A549 (cell line): ENCODE results near the gene SLC17A9. TPM values are rescaled to one million over a fixed set of nuclear protein-coding genes. Genes with fewer than 3 reads are reported as not detected.

Experiments used
- ATAC-seq, 2 experiments: fragments of 200-7000 bp in 1 of 2; fragments of >200 bp in 1 of 2; cut with Nextera tagmentation in 1 of 2; cut with Tn5 transposase in 1 of 2; 3 replicates each; pipeline versions ENCODE4 v1.8.0 to v1.9.1; 2018 to 2020; ENCODE audit warnings: mild to moderate bottlenecking in 1 of 2, moderate library complexity in 1 of 2
- CTCF ChIA-PET: fragments of 300-600 bp; sonication (Branson Sonifier 250); formaldehyde crosslinking; extraction: SDS; loops from one replicate; lab custom pipeline; 2021; ENCODE audit warnings: antibody characterized with exemption, inconsistent platforms; lab: Yijun Ruan, JAX
- POLR2A ChIA-PET: fragments of 350-600 bp; formaldehyde crosslinking; extraction: SDS; loops from one replicate; lab custom pipeline; 2021; ENCODE audit warnings: antibody characterized with exemption, inconsistent platforms; lab: Yijun Ruan, JAX
- DNase-seq, 2 experiments: peaks; one replicate each; pipeline versions ENCODE4 v3.0.0 to v3.0.0-alpha.2; 2011 to 2016; ENCODE audit warnings: low read depth in 1 of 2, low spot score in 1 of 2
- FAIRE-seq: peaks from 2 replicates; lab custom pipeline; 2011; peaks lifted over from hg19 to GRCh38; lab: Jason Lieb, UNC
- H3K27ac ChIP-seq, 2 experiments: fragments of >200 bp; sonication (Bioruptor Twin); formaldehyde crosslinking; 3 replicates each; pipeline ENCODE4 v1.5.1; 2016 to 2017
- H3K4me1 ChIP-seq: fragments of >200 bp; sonication (Bioruptor Twin); formaldehyde crosslinking; 3 replicates; pipeline ENCODE4 v1.6.1; 2016
- H3K4me2 ChIP-seq: fragments of >200 bp; sonication (Bioruptor Twin); formaldehyde crosslinking; 3 replicates; pipeline ENCODE4 v1.6.1; 2016
- H3K4me3 ChIP-seq: fragments of >200 bp; sonication (Bioruptor Twin); formaldehyde crosslinking; 3 replicates; pipeline ENCODE4 v1.5.1; 2016
- H3K9me3 ChIP-seq: fragments of >200 bp; sonication (Bioruptor Twin); formaldehyde crosslinking; 3 replicates; pipeline ENCODE4 v1.6.1; 2016
- CTCF ChIP-seq: fragments of >200 bp; sonication (Bioruptor Twin); formaldehyde crosslinking; IDR thresholded peaks from 3 replicates; pipeline ENCODE4 v1.5.1; 2016
- E2F6 ChIP-seq: IDR thresholded peaks from 2 replicates; pipeline ENCODE4 v1.6.1; 2012; ENCODE audit warnings: low read depth, borderline replicate concordance
- EHMT2 ChIP-seq: fragments of 200-600 bp; sonication (generic); IDR thresholded peaks from 2 replicates; pipeline ENCODE4 v1.6.1; 2016; ENCODE audit warnings: antibody characterized with exemption, low read depth, mild to moderate bottlenecking, moderate library complexity
- FOSL2 ChIP-seq, 2 experiments: fragments of 450-650 bp in 1 of 2; fragments of >200 bp in 1 of 2; sonication (Bioruptor Twin) in 1 of 2; formaldehyde crosslinking; IDR thresholded peaks; 2 replicates each; pipeline versions ENCODE4 v1.5.0 to v1.6.1; 2016 to 2020; ENCODE audit warnings: mild to moderate bottlenecking in 1 of 2, moderate library complexity in 1 of 2
- HES2 ChIP-seq: fragments of >200 bp; sonication (Bioruptor Twin); formaldehyde crosslinking; IDR thresholded peaks from 2 replicates; pipeline ENCODE4 v1.6.1; 2016
- HMGXB4 ChIP-seq: fragments of 250-450 bp; sonication (Bioruptor Pico); IDR thresholded peaks from 2 replicates; pipeline ENCODE4 v1.5.0; 2021; ENCODE audit warnings: mild to moderate bottlenecking, moderate library complexity, borderline replicate concordance
- HOXB5 ChIP-seq: fragments of 250-450 bp; sonication (Bioruptor Pico); IDR thresholded peaks from 2 replicates; pipeline ENCODE4 v1.5.0; 2020; ENCODE audit warnings: mild to moderate bottlenecking, moderate library complexity
- JUNB ChIP-seq: fragments of >200 bp; sonication (Bioruptor Twin); formaldehyde crosslinking; IDR thresholded peaks from 2 replicates; pipeline ENCODE4 v1.6.1; 2016
- MAFK ChIP-seq: fragments of 450-650 bp; IDR thresholded peaks from 2 replicates; pipeline ENCODE4 v1.6.1; 2014; ENCODE audit not compliant: partially characterized antibody
- MAZ ChIP-seq: fragments of 150-350 bp; IDR thresholded peaks from 2 replicates; pipeline ENCODE4 v1.6.1; 2014; ENCODE audit warnings: antibody characterized with exemption, low read depth, low read length, borderline replicate concordance
- NPAS2 ChIP-seq: fragments of 250-450 bp; sonication (Bioruptor Pico); IDR thresholded peaks from 2 replicates; pipeline ENCODE4 v1.8.0; 2022; ENCODE audit warnings: mild to moderate bottlenecking, moderate library complexity, borderline replicate concordance
- PHF8 ChIP-seq: fragments of 200-600 bp; sonication (generic); IDR thresholded peaks from 2 replicates; pipeline ENCODE4 v1.6.1; 2016; ENCODE audit warnings: low read depth, mild to moderate bottlenecking, antibody characterized with exemption, moderate library complexity, borderline replicate concordance
- POLR2AphosphoS2 ChIP-seq: conservative IDR thresholded peaks from 2 replicates; pipeline ENCODE4 v1.6.1; 2012; ENCODE audit warnings: low read length, improper control_type of control experiment, inconsistent platforms
- RAD21 ChIP-seq, 2 experiments: fragments of >200 bp in 1 of 2; sonication (Bioruptor Twin) in 1 of 2; formaldehyde crosslinking in 1 of 2; IDR thresholded peaks in 1 of 2; conservative IDR thresholded peaks in 1 of 2; 2 replicates in 1 of 2; 3 replicates in 1 of 2; pipeline ENCODE4 v1.6.1; 2012 to 2018; ENCODE audit warnings: inconsistent platforms in 1 of 2
- RARB ChIP-seq: fragments of 250-450 bp; sonication (Bioruptor Pico); IDR thresholded peaks from 2 replicates; pipeline ENCODE4 v1.8.0; 2021; ENCODE audit warnings: mild to moderate bottlenecking, moderate library complexity
- RFX5 ChIP-seq: fragments of 450-650 bp; IDR thresholded peaks from 2 replicates; pipeline ENCODE4 v1.7.1; 2014; ENCODE audit warnings: antibody characterized with exemption, mild to moderate bottlenecking, moderate library complexity
- TP53 ChIP-seq: fragments of 250-450 bp; sonication (Bioruptor Pico); IDR thresholded peaks from 2 replicates; pipeline ENCODE4 v1.5.0; 2021; ENCODE audit warnings: mild to moderate bottlenecking, moderate library complexity
- USF2 ChIP-seq: fragments of 450-650 bp; IDR thresholded peaks from 2 replicates; pipeline ENCODE4 v1.6.1; 2014; ENCODE audit warnings: antibody characterized with exemption
- ZC3H11A ChIP-seq: fragments of 450-650 bp; IDR thresholded peaks from 2 replicates; pipeline ENCODE4 v1.6.1; 2014; ENCODE audit warnings: antibody characterized with exemption, mild to moderate bottlenecking
- WGBS: methylation state at CpG from one replicate; pipeline ENCODE4 v1.1.6; 2017; ENCODE audit errors: missing lambda C conversion rate; 5-methylcytosine and 5-hydroxymethylcytosine counted together
- polyA plus RNA-seq, 4 experiments: library from polyadenylated mRNA; depleted of rRNA in 3 of 4; stranded (reverse); fragments of >200 nt; fragmentation: RNase III in 1 of 4; extraction: RNeasy Plus Mini Kit Qiagen cat#74134 plus additional on column Dnase treatment in 1 of 4; gene quantifications; 2 replicates in 3 of 4; 3 replicates in 1 of 4; pipeline ENCODE4 v1.2.3, GENCODE V29; 2011 to 2017

Gene SLC17A9
- polyA plus RNA-seq, 2 of the 4 experiments (the other 2 are of a cell fraction): 0.05 TPM; not detected in 1

GRCh38 chr20:62941792-62942191 lies 10.7 kb upstream of the SLC17A9 start:
- H3K4me2 ChIP-seq: no peak overlapping the region
- H3K4me1 ChIP-seq: peaks cover 10% of the 10 kb centered on the region; the same call in 2 of the 3 replicates
- no peak overlapping the region for H3K27ac ChIP-seq
- DNase-seq (no peak), ATAC-seq (no peak), FAIRE-seq (no peak)
- TF ChIP-seq PHF8 (no peak), MAFK (no peak), JUNB (no peak), FOSL2 (IDR thresholded peaks at IDR 0.05) (no peak), FOSL2 (CRISPR knock-in tag; IDR thresholded peaks at IDR 0.05) (no peak), USF2 (no peak), E2F6 (no peak), NPAS2 (CRISPR knock-in tag) (no peak), MAZ (no peak), ZC3H11A (no peak), EHMT2 (no peak), HES2 (no peak), POLR2AphosphoS2 (no peak), CTCF (no peak), TP53 (CRISPR knock-in tag) (no peak)
- H3K4me3 ChIP-seq: no peak overlapping the region
- 97% methylated on average over 1 of the region's 1 CpG for WGBS
- ChIA-PET CTCF (interaction anchor here (0.9 to 1.7 kb wide), 2 partner anchors 12 to 13 kb away, joined by 3 to 4 read pairs; no protein-coding TSS in a partner anchor), POLR2A (no interaction called here)
- no peaks in the 10 kb centered on the region for H3K9me3 ChIP-seq

- Histone ChIP-seq H3K9me3 (no peaks in the 10 kb centered on the region), H3K4me3 (no peak overlapping the region), H3K4me2 (no peak overlapping the region), H3K4me1 (peaks cover 10% of the 10 kb centered on the region; the same call in 2 of the 3 replicates), H3K27ac (no peak overlapping the region)
- no peak for DNase-seq
- no peak for TF ChIP-seq PHF8
- no peak for TF ChIP-seq HMGXB4 (CRISPR knock-in tag)
- no peak for TF ChIP-seq E2F6
- no peak for TF ChIP-seq RAD21 (conservative IDR thresholded peaks at IDR 0.05 in 1 of 2, IDR thresholded peaks at IDR 0.05 in 1 of 2)
- TF ChIP-seq RARB (CRISPR knock-in tag): no peak
- no peak for TF ChIP-seq USF2
- TF ChIP-seq RFX5: no peak
- TF ChIP-seq HOXB5 (CRISPR knock-in tag): no peak
- no peak for FAIRE-seq
- CTCF ChIA-PET: interaction anchor here (0.9 to 1.7 kb wide), 2 partner anchors 11 to 13 kb away, joined by 3 to 4 read pairs; no protein-coding TSS in a partner anchor
- POLR2A ChIA-PET: no interaction called here
- ATAC-seq: no peak
- 100% methylated on average over 1 of the region's 2 CpGs for WGBS
These were observed 10.1 kb upstream of the SLC17A9 start for GRCh38 chr20:62942456-62942855.
